ENCODE results near the gene GORASP2.

GORASP2 gene

DNA sequence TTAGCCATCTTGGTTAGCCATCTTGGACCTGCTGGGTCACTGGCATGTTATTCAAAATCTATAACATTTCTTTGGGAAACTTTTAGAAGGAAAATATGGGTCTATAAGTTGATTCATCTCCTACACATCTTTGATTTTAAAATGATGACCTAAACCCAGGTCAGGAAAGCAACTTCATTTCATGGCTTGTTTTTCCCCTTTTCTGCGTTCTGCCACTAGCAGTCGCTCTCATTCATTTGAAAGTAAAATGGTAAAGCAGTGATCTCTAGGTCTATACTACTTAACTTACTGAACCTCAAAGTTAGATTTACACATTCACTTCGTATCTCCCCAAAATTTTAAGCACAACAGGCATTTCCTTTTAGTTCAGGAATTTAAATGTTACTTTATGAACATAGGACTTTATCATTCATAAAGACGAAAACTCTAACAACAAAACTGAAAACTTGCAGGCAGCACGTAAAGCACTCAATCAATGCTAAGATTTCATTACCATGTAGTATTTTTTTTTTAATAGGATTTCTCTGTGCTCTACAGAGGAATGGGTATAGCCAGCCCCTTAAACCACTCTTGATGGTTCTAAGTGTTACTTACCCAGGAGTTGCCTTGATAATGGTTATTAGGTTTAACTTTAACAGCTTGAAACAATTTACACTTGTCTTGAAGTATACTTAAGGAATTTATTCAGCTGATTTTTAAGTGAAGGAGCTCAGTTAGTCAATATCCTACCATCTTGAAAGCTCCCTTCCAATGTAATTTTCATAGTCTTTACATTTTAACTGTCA, 62.5 kb downstream of the GORASP2 start:
- DNase-seq (ENCODE audit: low read depth) = no peak
- no peak overlapping the region for H3K4me3 ChIP-seq (ENCODE audit: low read depth, low read length)
- TF ChIP-seq, protein P1, sequence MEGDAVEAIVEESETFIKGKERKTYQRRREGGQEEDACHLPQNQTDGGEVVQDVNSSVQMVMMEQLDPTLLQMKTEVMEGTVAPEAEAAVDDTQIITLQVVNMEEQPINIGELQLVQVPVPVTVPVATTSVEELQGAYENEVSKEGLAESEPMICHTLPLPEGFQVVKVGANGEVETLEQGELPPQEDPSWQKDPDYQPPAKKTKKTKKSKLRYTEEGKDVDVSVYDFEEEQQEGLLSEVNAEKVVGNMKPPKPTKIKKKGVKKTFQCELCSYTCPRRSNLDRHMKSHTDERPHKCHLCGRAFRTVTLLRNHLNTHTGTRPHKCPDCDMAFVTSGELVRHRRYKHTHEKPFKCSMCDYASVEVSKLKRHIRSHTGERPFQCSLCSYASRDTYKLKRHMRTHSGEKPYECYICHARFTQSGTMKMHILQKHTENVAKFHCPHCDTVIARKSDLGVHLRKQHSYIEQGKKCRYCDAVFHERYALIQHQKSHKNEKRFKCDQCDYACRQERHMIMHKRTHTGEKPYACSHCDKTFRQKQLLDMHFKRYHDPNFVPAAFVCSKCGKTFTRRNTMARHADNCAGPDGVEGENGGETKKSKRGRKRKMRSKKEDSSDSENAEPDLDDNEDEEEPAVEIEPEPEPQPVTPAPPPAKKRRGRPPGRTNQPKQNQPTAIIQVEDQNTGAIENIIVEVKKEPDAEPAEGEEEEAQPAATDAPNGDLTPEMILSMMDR (IDR thresholded peaks at IDR 0.05; ENCODE audit: insufficient read depth, low read depth, low read length, missing control alignments) = no peak

DNA sequence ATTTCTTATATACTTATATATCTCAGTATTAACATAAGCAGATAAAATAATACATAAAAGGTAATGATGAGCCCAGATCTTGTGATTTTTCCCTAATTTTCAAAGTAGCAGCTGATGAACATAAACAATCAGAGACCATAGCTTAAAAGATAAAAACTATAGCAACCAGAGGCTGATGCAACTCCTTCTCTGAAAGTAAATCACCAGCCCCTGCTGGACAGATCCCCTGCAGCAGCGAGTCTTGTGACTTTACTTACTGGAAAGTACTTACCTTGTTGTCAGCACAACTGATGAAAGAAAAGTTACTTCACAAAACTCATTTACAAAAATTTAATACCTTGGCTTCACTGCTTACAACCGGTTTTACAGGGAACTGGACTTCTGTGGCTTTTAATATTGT, 67.3 kb downstream of the GORASP2 start:
- TF ChIP-seq, protein P1 (IDR thresholded peaks at IDR 0.05; ENCODE audit: insufficient read depth, low read depth, low read length, missing control alignments) = no peak
- DNase-seq (ENCODE audit: low read depth) = no peak
- no peak overlapping the region for H3K4me3 ChIP-seq (ENCODE audit: low read depth, low read length)

DNA sequence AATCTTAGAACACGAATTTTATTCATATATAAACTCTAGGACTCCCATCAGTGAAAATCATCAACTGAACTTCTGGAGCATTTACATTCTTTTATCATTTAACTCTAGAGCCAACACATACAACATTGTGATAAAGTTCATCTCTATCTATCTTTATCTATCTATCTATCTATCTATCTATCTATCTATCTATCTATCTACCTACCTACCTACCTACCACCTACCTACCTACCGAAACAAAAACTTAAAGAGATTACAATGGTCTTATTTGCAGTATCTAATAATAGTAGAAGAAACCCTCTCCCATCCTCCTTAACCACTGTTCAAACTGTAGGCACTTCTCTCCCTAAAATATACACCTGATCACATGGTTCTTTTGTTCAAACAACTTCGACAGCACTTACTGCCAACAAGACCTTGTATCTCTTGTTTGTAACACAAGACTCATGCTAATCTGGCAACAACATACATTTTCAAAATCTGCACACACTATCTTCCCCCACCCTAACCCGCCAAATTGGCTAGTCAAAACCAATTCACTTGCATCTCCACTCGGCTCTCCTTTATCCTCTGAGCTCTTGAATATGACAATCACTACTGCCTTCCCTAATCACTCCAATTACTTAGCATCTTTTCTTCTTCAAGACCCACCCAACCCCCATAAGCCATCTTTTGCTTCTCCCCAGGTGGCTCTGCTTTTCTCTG, 69.0 kb downstream of the GORASP2 start:
- DNase-seq (ENCODE audit: low read depth) = no peak
- TF ChIP-seq, protein P1 (IDR thresholded peaks at IDR 0.05; ENCODE audit: insufficient read depth, low read depth, low read length, missing control alignments) = no peak

DNA sequence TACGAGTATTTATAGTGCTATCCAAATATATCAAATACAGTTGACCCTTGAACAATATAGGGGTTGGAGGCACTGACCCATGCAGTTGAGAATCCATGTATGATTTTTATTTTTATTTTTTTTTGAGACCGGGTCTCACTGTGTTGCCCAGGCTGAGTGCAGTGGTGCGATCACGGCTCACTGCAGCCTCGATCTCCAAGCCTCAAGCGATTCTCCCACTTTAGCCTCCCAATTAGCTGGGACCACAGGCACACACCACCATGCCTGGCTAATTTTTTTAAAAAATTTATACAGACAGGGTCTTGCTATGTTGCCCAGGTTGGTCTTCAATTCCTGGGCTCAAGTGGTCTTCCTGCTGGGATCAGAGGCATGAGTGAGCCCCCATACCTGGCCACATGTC, 70.6 kb downstream of the GORASP2 start:
- no peak for DNase-seq (ENCODE audit: low read depth)
- no peak overlapping the region for H3K4me3 ChIP-seq (ENCODE audit: low read depth, low read length)
- TF ChIP-seq, protein P1 (IDR thresholded peaks at IDR 0.05; ENCODE audit: insufficient read depth, low read depth, low read length, missing control alignments) = no peak

More for the DNA sequence above, 69.0 kb downstream of the GORASP2 start:
- H3K4me3 ChIP-seq (ENCODE audit: low read depth, low read length) = no peak overlapping the region

DNA sequence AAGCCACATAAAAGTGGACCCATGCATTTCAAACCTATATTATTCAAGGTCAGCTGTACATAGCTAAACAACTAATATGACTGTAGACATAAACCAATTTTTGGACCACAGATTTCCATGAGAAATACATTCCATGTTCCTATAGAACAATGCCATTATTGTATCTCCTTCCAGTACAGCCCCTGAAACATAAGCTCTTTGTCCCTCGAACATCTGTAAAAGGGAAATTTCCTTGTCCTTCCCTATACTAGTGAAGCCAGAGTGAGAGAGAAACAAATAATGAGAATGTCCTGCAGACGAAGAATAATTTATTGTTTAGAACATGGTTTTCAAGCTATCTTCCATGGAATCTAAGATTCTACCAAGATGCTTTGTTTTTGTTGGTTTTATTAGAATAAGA, 75.3 kb downstream of the GORASP2 start:
- no peak for DNase-seq (ENCODE audit: low read depth)
- H3K4me3 ChIP-seq (ENCODE audit: low read depth, low read length) = no peak overlapping the region
- TF ChIP-seq, protein P1 (IDR thresholded peaks at IDR 0.05; ENCODE audit: insufficient read depth, low read depth, low read length, missing control alignments) = no peak

DNA sequence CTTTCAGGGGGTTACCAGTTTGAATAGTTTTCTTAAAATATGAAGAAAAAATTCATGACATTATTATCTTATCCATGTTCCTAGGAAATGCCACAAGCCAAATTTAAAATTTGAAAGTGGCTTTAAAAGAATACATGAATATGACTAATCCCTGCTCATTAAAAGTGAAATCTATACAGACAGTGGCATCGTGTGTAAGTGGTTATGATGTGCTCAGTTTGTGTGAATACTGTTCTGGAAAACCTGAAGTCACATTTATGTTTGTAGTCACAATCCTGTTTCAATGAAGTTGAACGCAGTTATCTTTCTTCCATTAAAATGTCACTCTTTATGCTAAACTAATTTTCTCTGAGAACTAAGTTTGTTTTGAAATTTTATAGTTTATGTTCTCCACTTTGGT, 75.8 kb downstream of the GORASP2 start:
- TF ChIP-seq, protein P1 (IDR thresholded peaks at IDR 0.05; ENCODE audit: insufficient read depth, low read depth, low read length, missing control alignments) = no peak
- H3K4me3 ChIP-seq (ENCODE audit: low read depth, low read length) = no peak overlapping the region
- DNase-seq (ENCODE audit: low read depth) = no peak

All from GM12865 (cell line).